Measurements from ENCODE around the gene PDE2A.

- no peak for TF ChIP-seq GABPA (IDR thresholded peaks at IDR 0.05; ENCODE audit: low read depth)
- TF ChIP-seq TAF1 (IDR thresholded peaks at IDR 0.05; ENCODE audit: borderline replicate concordance, low read depth, low read length): no peak
- TF ChIP-seq, protein P1, sequence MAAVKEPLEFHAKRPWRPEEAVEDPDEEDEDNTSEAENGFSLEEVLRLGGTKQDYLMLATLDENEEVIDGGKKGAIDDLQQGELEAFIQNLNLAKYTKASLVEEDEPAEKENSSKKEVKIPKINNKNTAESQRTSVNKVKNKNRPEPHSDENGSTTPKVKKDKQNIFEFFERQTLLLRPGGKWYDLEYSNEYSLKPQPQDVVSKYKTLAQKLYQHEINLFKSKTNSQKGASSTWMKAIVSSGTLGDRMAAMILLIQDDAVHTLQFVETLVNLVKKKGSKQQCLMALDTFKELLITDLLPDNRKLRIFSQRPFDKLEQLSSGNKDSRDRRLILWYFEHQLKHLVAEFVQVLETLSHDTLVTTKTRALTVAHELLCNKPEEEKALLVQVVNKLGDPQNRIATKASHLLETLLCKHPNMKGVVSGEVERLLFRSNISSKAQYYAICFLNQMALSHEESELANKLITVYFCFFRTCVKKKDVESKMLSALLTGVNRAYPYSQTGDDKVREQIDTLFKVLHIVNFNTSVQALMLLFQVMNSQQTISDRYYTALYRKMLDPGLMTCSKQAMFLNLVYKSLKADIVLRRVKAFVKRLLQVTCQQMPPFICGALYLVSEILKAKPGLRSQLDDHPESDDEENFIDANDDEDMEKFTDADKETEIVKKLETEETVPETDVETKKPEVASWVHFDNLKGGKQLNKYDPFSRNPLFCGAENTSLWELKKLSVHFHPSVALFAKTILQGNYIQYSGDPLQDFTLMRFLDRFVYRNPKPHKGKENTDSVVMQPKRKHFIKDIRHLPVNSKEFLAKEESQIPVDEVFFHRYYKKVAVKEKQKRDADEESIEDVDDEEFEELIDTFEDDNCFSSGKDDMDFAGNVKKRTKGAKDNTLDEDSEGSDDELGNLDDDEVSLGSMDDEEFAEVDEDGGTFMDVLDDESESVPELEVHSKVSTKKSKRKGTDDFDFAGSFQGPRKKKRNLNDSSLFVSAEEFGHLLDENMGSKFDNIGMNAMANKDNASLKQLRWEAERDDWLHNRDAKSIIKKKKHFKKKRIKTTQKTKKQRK (IDR thresholded peaks at IDR 0.05; ENCODE audit: low read depth, low read length): no peak
- TF ChIP-seq, protein P2, sequence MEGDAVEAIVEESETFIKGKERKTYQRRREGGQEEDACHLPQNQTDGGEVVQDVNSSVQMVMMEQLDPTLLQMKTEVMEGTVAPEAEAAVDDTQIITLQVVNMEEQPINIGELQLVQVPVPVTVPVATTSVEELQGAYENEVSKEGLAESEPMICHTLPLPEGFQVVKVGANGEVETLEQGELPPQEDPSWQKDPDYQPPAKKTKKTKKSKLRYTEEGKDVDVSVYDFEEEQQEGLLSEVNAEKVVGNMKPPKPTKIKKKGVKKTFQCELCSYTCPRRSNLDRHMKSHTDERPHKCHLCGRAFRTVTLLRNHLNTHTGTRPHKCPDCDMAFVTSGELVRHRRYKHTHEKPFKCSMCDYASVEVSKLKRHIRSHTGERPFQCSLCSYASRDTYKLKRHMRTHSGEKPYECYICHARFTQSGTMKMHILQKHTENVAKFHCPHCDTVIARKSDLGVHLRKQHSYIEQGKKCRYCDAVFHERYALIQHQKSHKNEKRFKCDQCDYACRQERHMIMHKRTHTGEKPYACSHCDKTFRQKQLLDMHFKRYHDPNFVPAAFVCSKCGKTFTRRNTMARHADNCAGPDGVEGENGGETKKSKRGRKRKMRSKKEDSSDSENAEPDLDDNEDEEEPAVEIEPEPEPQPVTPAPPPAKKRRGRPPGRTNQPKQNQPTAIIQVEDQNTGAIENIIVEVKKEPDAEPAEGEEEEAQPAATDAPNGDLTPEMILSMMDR (IDR thresholded peaks at IDR 0.05 in 2 of 3, conservative IDR thresholded peaks at IDR 0.05 in 1 of 3; ENCODE audit: control insufficient read depth in 2 of 3, extremely low read depth in 1 of 3, insufficient read depth in 1 of 3, low read depth in 3 of 3, low read length in 3 of 3): no peak
- TF ChIP-seq EGR1 (IDR thresholded peaks at IDR 0.05; ENCODE audit: borderline replicate concordance in 1 of 2, low read depth in 2 of 2, low read length in 2 of 2): no peak
- TF ChIP-seq YY1 (IDR thresholded peaks at IDR 0.05; ENCODE audit: low read depth, low read length): no peak
- no peak for TF ChIP-seq NFIC (IDR thresholded peaks at IDR 0.05; ENCODE audit: low read depth, low read length)
- TF ChIP-seq RCOR1 (conservative IDR thresholded peaks at IDR 0.05; ENCODE audit: low read depth, low read length): no peak
- TF ChIP-seq, protein P3, sequence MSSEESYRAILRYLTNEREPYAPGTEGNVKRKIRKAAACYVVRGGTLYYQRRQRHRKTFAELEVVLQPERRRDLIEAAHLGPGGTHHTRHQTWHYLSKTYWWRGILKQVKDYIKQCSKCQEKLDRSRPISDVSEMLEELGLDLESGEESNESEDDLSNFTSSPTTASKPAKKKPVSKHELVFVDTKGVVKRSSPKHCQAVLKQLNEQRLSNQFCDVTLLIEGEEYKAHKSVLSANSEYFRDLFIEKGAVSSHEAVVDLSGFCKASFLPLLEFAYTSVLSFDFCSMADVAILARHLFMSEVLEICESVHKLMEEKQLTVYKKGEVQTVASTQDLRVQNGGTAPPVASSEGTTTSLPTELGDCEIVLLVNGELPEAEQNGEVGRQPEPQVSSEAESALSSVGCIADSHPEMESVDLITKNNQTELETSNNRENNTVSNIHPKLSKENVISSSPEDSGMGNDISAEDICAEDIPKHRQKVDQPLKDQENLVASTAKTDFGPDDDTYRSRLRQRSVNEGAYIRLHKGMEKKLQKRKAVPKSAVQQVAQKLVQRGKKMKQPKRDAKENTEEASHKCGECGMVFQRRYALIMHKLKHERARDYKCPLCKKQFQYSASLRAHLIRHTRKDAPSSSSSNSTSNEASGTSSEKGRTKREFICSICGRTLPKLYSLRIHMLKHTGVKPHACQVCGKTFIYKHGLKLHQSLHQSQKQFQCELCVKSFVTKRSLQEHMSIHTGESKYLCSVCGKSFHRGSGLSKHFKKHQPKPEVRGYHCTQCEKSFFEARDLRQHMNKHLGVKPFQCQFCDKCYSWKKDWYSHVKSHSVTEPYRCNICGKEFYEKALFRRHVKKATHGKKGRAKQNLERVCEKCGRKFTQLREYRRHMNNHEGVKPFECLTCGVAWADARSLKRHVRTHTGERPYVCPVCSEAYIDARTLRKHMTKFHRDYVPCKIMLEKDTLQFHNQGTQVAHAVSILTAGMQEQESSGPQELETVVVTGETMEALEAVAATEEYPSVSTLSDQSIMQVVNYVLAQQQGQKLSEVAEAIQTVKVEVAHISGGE (CRISPR knock-in tag; IDR thresholded peaks at IDR 0.05): no peak
- TF ChIP-seq ESRRA (IDR thresholded peaks at IDR 0.05; ENCODE audit: low read length): no peak
- no peak for TF ChIP-seq NFYB (IDR thresholded peaks at IDR 0.05; ENCODE audit: insufficient read depth, low read depth, low read length)
- no peak for TF ChIP-seq SUZ12 (IDR thresholded peaks at IDR 0.05; ENCODE audit: unreplicated experiment)
- no peak for TF ChIP-seq EZH2 (IDR thresholded peaks at IDR 0.05; ENCODE audit: borderline replicate concordance, control insufficient read depth, low read depth, low read length)
These were observed 14.3 kb upstream of the PDE2A start for GRCh38 chr11:72688486-72688885.
